A549 treated with AZD9567 at 1 μM for 4 hours (cell line): ENCODE data around the gene IRF6. TPM values are rescaled to one million over a fixed set of nuclear protein-coding genes. Genes with fewer than 3 reads are reported as not detected.

Experiments used
- total RNA-seq: library from RNA; stranded (reverse); fragments of 200-300 nt; extraction: Qiagen RNA extraction; gene quantifications from 5 replicates; pipeline ENCODE4 v1.2.3, GENCODE V29; 2022; ENCODE audit not compliant: insufficient read depth

Gene IRF6
- 0.06 to 0.18 TPM (median 0.11 TPM) in 4 of 5 replicates, not detected in the other for total RNA-seq

GRCh38 chr1:209805875-209806760, at the start of gene IRF6:
Gene IRF6, minus strand, starts transcription at chr1:209806142. Its CDS starts 4,729 bp downstream, at chr1:209801413.

GRCh38 chr1:209827384-209828262, 21.7 kb upstream of the IRF6 start, which contains the start of gene UTP25:
Gene UTP25, plus strand, starts transcription at chr1:209827972. Its CDS starts 92 bp downstream, at chr1:209828064.

GRCh38 chr1:209784265-209785169, 21.4 kb downstream of the IRF6 start, which contains the start of gene C1orf74:
Gene C1orf74, minus strand, starts transcription at chr1:209784559. Its CDS starts 925 bp downstream, at chr1:209783634.

GRCh38 chr1:209755926-209756614, 49.9 kb downstream of the IRF6 start, which contains the start of gene TRAF3IP3:
Gene TRAF3IP3, plus strand, starts transcription at chr1:209756053. Its CDS starts 3,987 bp downstream, at chr1:209760040.

Other genes with a start within 250 kb of the IRF6 start
- gene CAMK1G, start 222.4 kb downstream of the IRF6 start, total RNA-seq, result 0.09 to 0.34 TPM (median 0.25 TPM) in 4 of 5 replicates, not detected in the other
- gene LAMB3, start 153.7 kb downstream of the IRF6 start, total RNA-seq, result 15.6 to 17.3 TPM (median 16.4 TPM) in 5 replicates
- 2.7 to 3.9 TPM (median 3.6 TPM) in 5 replicates for gene G0S2, start 130.7 kb downstream of the IRF6 start, total RNA-seq
- gene HSD11B1, start 101.3 kb downstream of the IRF6 start, total RNA-seq, result 0.10 to 0.22 TPM (median 0.20 TPM) in 4 of 5 replicates, not detected in the other
- not detected in 5 replicates for gene TRAF3IP3, start 50.1 kb downstream of the IRF6 start, total RNA-seq
- 1.1 to 1.9 TPM (median 1.8 TPM) in 5 replicates for gene C1orf74, start 21.6 kb downstream of the IRF6 start, total RNA-seq
- gene UTP25, start 21.8 kb upstream of the IRF6 start, total RNA-seq, result 9.5 to 12.2 TPM (median 10.6 TPM) in 5 replicates
- 0.05 to 0.70 TPM (median 0.08 TPM) in 5 replicates for gene SYT14, start 132.1 kb upstream of the IRF6 start, total RNA-seq